GM19239 (cell line): ENCODE results near the gene FOXD4L5.
"Not testable (repeated sequence)": the region's sequence is repeated elsewhere in the genome, so short reads cannot be mapped to it uniquely, and the experiment has no call there.

Experiments used
- DNase-seq: peaks from one replicate; pipeline ENCODE4 v3.0.0; 2011; ENCODE audit warnings: low spot score; ENCODE audit not compliant: insufficient read length
- FAIRE-seq: peaks from 2 replicates; lab custom pipeline; 2011; peaks lifted over from hg19 to GRCh38; lab: Jason Lieb, UNC

FOXD4L5 gene

GRCh38 chr9:65285109-65285508, at the start of gene FOXD4L5:
TSS of gene FOXD4L5 (minus strand) at chr9:65285209. CDS start at chr9:65284377, 832 bp downstream.
- FAIRE-seq, DNase-seq: not testable (repeated sequence)

- DNase-seq, FAIRE-seq: not testable (repeated sequence)
Observed at GRCh38 chr9:65283943-65284342, 1.1 kb downstream of the FOXD4L5 start.

GRCh38 chr9:65282976-65283375, 2.0 kb downstream of the FOXD4L5 start:
- FAIRE-seq, DNase-seq: not testable (repeated sequence)
